ENCODE measurements around the gene HOMER3.

Gene HOMER3

GRCh38 chr19:18943465-18943864 lies 2.4 kb upstream of the HOMER3 start:
- ChIA-PET CTCF (no interaction called here), POLR2A (ENCODE audit: low non-redundant PET) (no interaction called here)
- TF ChIP-seq CTCF (conservative IDR thresholded peaks at IDR 0.05; ENCODE audit: low read depth) = no peak
- H3K27ac ChIP-seq = peak overlapping the region; percentile 89
- DNase-seq (ENCODE audit: low spot score) = no peak

- POLR2A ChIA-PET (ENCODE audit: low non-redundant PET) = no interaction called here
- H3K27ac ChIP-seq = peak overlapping the region; percentile 89
- CTCF ChIA-PET = interaction anchor here (0.6 kb wide), 1 partner anchor 44 kb away, joined by 3 read pairs; no protein-coding TSS in a partner anchor
- TF ChIP-seq CTCF (conservative IDR thresholded peaks at IDR 0.05; ENCODE audit: low read depth) = no peak
- DNase-seq (ENCODE audit: low spot score) = no peak
Observed at GRCh38 chr19:18942692-18943091, 1.7 kb upstream of the HOMER3 start.

GRCh38 chr19:18941628-18942354 lies 774 bp upstream of the HOMER3 start:
- DNase-seq (ENCODE audit: low spot score) = no peak
- no peak for TF ChIP-seq CTCF (conservative IDR thresholded peaks at IDR 0.05; ENCODE audit: low read depth)
- CTCF ChIA-PET = interaction anchor here (0.6 kb wide), 1 partner anchor 45 kb away, joined by 3 read pairs; no protein-coding TSS in a partner anchor
- H3K27ac ChIP-seq = peak overlapping the region; percentile 89
- POLR2A ChIA-PET (ENCODE audit: low non-redundant PET) = no interaction called here

DNA sequence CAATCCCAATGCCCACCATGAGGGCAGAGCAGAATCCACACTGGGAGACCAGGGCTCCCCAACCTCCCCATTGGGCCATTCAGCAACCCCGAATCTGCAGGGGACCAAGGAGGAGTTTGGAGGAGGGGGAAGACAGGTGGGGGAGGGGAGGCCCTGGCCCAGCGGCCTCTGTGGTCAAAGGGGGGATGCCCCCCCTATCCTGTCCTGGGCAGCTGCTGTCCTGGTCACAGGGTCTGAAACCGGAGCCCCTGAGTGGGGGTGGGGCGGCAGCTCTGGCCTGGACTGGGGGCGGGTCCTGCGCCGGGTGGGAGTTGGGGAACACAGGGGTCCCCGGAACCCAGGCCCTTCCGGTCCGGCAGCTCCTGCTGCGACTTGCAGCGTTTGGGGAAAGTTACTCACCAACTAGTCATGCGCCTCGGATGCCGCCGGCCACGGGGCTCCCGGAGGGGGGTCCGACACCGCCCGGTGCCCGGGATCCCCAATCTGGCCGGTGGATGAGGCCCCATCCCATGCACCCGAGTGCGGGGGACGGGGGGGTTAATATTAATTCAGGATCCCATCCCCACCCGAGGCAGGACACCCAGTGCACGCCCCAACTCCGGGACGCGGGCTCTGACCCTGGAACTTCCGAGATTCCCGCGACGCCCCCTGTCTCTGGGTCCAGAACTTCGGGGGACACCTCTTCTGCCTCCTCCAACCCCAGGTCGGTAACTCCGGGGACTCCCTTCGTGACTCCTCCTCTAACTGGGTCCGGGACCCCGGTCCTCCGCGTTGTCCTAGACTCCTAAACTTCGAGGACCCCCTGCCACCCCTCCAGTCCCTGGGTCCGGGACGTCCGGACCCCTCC lies 872 bp downstream of the HOMER3 start:
- CTCF ChIA-PET = interaction anchor here (0.5 to 2.4 kb wide), 6 partner anchors 20 to 337 kb away, joined by 3 to 8 read pairs (median 3); partner anchors contain the start of gene DDX49
- DNase-seq (ENCODE audit: low spot score) = peak; percentile 84
- peak overlapping the region; percentile 89 for H3K27ac ChIP-seq
- TF ChIP-seq CTCF (conservative IDR thresholded peaks at IDR 0.05; ENCODE audit: low read depth) = no peak
- POLR2A ChIA-PET (ENCODE audit: low non-redundant PET) = no interaction called here

- no peak for DNase-seq (ENCODE audit: low spot score)
- peak overlapping the region; percentile 89 for H3K27ac ChIP-seq
- CTCF ChIA-PET = interaction anchor here (0.7 to 2.4 kb wide), 2 partner anchors 48 to 488 kb away, joined by 3 to 8 read pairs; no protein-coding TSS in a partner anchor
- POLR2A ChIA-PET (ENCODE audit: low non-redundant PET) = interaction anchor here (0.6 to 0.8 kb wide), 2 partner anchors 11 to 191 kb away, joined by 5 to 6 read pairs; no protein-coding TSS in a partner anchor
- no peak for TF ChIP-seq CTCF (conservative IDR thresholded peaks at IDR 0.05; ENCODE audit: low read depth)
Observed at GRCh38 chr19:18939163-18939562, 1.9 kb downstream of the HOMER3 start.

GRCh38 chr19:18933297-18933696 lies 7.7 kb downstream of the HOMER3 start:
- ChIA-PET CTCF (interaction anchor here (0.6 to 1.4 kb wide), 2 partner anchors 53 to 54 kb away, joined by 3 to 4 read pairs; no protein-coding TSS in a partner anchor), POLR2A (ENCODE audit: low non-redundant PET) (no interaction called here)
- H3K27ac ChIP-seq = peak overlapping the region; percentile 69
- DNase-seq (ENCODE audit: low spot score) = no peak
- TF ChIP-seq CTCF (conservative IDR thresholded peaks at IDR 0.05; ENCODE audit: low read depth) = no peak

All from RWPE1 (cell line).